HG03439 (cell line): Measurements from ENCODE around the gene DMBX1.

Experiments
- ATAC-seq: cut with Tn5 transposase; IDR thresholded peaks from one replicate; pipeline ENCODE4 v1.9.1; 2021; ENCODE audit warnings: mild to moderate bottlenecking, moderate library complexity; ENCODE audit not compliant: unreplicated experiment

The DMBX1 gene

DNA sequence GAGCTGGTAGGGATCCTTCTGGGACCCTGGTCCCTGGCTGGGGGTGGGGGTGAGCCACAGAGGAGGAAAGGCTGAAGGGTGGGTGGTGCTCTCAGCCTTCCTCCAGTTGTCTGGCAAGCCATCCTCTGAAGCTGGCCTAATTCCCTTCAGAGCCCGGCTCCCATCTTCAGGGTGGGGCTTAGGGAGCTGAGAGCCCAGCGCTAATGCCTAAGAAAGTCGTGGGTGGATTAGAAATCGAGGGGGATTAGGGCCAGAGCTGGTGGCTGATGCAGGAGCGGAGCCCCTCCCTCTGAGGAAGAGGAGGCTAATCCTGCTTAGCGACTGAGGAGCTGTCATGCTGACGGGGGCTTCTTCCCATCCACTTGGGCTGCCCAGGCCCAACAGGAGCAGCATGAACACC lies 30.8 kb upstream of the DMBX1 start:
- no peak for ATAC-seq

- ATAC-seq = no peak
Measured at GRCh38 chr1:46459315-46459714, 30.3 kb upstream of the DMBX1 start.

DNA sequence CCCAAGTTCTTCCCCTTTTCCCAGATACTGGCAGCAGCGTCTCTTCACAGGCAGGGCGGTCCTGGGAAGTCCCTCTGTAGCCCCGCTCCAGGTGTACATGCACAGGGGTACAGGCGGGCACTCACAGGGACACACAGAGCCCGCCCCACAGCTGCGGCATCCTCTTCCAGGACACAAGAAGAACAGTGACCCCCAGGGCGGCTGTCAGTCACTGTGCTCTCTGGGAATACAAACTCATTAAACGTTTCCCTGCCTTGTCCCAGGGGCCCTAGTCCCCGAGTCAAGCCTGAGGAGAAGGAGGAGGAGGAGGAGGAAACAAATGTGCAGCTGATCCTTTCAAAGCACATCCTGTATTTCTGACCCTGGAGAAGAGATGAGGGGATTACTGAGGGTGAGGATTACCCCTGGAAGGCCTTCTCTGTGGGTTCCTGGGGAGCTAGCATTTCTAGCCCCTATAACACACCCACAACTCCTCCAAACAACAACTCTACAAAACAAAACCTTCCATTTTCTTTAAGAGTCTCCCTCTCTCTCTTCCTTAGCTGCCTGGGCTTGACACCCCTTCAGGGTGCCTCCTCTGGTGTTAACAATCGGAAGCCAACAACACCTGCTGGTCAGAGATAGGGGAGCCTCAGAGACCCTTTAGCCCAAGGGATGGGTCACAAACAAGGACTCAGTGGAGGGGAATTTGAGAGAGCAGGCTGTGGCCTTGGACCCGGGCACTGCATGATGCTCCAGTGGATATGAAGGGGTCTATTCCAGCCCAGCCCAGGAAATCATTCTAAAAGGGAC lies 28.4 kb upstream of the DMBX1 start:
- ATAC-seq = no peak

DNA sequence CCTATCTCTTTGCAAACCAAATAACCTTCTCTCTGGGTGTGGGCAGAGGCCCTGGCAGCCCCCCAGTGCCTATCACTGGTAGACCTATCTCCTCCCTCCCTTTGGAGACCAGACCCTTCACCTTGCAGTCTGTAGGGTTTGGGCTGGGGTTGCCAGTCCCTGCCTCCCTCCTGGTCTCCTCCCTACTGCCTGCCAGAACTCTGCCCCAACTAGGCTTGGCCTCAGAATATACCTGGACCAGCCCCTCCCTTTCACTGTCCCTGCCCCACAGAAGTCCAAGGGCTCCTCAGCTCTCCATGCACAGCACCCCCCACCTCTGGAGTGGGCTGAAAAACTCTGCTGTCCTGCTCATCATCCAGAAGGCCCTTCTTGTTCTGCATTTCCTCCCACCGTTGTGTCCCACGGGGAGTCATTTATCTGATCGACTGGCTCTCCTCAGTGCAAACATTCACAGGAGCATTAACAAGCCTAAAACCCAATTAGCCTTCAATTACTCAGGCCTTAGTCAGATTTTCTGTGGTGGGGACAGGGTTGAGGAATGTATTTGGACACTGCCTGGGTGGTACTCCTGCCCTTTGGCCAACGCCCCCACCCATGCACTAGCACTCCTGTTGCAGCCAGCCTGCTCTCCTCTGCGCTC lies 27.7 kb upstream of the DMBX1 start:
- no peak for ATAC-seq

GRCh38 chr1:46464013-46464548 lies 25.6 kb upstream of the DMBX1 start:
- ATAC-seq = no peak

DNA sequence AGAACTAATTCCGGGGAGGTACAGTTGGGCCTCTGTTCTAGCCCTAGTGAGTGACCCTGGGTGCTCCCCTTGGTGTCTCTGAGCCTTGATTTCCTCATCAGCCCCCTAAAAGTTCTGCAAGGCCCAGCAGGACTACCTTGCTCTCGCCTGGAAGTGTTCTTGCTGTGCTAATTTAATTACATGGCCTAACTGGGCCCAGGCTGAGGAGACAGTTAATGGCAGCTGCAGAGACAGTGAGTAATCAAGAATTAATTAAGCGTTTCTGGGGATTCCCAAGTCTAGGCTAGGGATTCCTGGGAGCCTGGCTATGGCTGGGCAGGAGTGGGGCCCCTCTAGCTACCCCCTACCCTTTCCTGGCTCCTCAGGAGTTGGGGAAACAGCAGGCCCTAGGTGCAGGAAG lies 24.7 kb upstream of the DMBX1 start:
- ATAC-seq = no peak

GRCh38 chr1:46465981-46466476 lies 23.6 kb upstream of the DMBX1 start:
- ATAC-seq = no peak

DNA sequence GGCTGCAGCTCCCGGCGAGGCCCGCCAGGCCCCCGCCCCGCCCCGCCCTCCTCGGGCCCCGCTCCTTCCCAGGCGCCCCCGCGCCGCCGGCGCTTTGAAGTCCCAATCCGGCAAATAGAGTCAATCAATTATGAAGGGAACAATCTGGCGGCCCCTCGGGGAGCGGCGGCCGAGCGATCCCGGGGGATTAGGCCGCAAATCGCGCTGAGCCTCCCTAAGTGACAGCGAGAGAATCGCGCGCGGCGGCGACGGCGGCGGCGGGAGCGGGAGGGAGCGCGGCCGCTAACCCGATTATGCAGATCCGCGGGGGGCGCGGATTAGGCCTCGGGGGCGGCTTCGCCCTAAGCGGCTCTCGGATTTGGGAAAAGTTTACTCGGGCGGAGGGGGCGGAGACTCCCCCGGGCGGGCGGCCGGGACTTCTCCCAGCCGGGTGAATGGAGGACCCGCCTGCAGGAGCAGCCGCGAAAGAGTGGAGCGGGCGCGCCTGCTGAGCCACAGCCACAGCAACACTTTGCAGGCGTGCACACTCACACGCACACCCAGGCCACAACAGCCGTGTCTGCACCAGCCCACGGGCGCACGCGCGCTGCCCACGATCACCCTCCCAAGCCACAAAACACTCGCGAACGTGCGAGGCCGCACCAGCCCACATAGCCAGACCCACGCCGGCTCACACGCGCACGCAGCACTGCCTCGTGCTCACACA lies 23.0 kb upstream of the DMBX1 start:
- no peak for ATAC-seq

DNA sequence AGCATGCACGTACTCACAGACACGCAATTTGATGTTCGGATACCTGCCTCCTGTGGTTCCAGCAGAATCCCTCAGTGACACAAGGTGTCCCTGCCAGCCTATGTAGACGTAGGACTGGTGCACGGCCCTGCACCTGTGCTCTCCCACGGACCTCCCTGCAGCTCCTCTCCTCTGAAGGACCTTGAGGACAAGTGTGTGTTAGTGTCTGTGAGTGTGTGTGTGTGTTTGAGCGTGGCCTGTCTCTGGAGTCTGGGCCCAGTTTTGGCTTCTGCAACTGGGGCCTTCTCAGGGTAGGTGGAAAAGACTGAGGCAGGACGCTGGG lies 22.5 kb upstream of the DMBX1 start:
- no peak for ATAC-seq

DNA sequence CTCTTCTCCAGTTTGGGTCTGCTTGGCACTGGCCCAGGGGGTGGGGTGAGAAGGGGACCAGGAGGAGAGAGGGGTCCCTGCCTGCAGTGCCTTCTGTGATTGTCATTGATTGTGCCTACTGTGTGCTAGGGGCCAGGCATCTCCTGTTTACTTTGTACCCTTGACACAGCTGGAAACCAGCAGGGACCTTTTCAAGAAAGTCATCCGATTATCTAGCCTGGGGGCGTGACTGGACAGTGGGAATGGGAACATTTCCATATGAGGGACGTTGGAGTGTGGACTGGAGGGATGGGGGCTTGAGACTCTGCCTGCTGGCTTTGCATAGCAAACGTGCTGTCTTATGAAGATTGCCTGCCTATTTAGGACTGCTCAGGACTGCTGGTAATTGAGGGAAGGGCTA lies 19.8 kb upstream of the DMBX1 start:
- no peak for ATAC-seq

- no peak for ATAC-seq
Measured at GRCh38 chr1:46471848-46472492, 17.7 kb upstream of the DMBX1 start.

DNA sequence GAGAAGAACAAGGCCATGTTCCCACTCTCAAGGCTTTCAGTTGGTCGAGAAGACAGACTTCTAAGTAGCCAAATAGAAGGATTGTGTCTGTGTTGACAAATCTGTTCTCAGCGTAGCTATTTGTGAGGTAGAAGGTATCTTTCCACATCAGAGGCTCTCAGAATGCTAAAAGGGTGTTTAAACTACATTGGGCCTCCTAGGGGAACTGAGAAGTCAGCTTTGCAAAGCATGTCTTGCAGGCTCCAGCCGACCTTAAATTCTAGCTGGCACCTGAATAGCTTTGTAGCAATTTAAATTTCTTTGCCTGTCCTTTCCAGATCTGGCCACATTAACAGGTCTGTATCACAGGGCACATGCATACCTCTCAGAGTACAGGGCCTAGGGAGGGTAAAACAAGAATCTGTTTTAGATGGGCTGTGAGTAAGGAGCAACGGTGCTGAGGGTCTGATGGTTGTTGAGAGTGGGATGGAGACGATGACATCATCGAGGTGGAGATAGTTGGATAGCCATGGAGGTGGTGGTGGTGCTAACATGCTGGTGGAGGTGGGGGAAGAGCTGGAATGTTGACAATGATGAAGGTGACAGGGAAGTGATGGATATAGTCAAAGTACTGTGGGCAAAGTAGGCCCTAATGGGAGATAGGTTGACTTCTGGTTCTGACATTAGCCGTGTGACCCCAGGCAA lies 17.0 kb upstream of the DMBX1 start:
- no peak for ATAC-seq

- ATAC-seq = no peak
Measured at GRCh38 chr1:46473991-46474390, 15.6 kb upstream of the DMBX1 start.

DNA sequence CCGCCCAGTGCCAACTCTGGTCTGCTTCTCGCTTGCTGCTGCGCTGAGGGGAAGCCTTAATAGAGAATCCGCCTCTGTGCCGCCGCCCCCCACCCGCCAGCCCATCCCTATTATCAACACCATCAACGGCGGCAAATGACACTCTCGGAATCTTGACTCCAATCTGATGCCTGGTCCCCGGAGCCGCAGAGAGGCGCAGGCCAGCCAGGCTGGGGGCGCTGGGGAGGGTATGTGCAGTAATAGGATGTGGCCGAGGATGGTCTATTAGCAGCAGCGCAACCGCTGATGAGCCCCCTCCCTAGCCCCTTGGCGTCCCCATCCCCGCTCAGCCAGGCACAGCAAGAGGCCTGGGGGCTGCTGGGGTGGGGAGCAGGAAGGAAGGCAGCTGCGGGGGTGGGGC lies 15.1 kb upstream of the DMBX1 start:
- no peak for ATAC-seq

- ATAC-seq = no peak
Measured at GRCh38 chr1:46476673-46477072, 13.0 kb upstream of the DMBX1 start.

DNA sequence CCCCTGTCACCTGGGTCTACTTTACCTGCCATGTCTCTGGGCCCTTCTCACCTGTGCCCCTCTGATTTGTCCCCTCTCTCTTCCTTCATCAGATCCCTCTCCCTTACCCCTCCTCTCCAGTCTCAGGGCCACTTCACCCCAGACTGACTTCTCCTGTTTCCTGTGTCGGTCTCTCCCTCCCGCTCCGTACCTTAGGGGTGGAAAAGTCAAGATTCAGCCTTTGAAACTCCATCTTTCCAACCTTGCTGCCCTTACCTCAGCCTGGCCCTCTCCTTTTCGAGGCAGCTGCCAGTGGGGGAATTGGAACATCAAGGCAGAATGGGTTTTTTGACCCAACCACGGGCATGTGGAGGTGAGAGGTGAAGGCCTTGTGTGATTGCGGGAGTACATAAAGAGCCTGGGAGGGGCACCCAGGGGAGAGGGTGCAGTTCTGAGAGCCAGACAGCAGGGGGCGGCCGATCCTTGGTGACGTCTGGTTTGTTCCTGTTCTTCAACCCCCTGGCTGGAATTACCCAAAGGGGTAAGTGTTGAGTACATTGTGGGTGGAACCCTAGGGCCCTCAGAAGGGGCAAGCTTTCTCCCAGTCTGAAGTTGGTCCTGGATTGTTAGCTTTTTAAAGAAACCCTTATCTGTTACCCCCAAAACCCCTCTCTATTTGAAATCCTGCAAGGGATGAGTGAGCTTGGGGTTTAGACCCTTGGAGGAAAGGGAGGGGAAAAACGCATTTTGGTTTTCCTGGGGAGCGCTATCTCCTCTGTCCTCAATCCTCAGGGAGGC lies 12.3 kb upstream of the DMBX1 start:
- no peak for ATAC-seq

GRCh38 chr1:46478721-46479485 lies 10.7 kb upstream of the DMBX1 start:
- no peak for ATAC-seq

GRCh38 chr1:46479744-46480350 lies 9.8 kb upstream of the DMBX1 start:
- ATAC-seq = no peak
